HepG2 (cell line): ENCODE measurements around the gene LYPD6B. TPM values are rescaled to one million over a fixed set of nuclear protein-coding genes. Genes with fewer than 3 reads are reported as not detected.

ENCODE experiments used
- ATAC-seq: fragments of 200-7000 bp; cut with Tn5 transposase; 3 replicates; pipeline ENCODE4 v1.9.1; 2020; ENCODE audit warnings: mild to moderate bottlenecking, moderate library complexity
- BruUV-seq: library from RNA; stranded (reverse); fragments of 400-500 nt; replicated peaks from 2 replicates; lab custom pipeline; 2021; lab: Mats Ljungman, UMichigan
- CTCF ChIA-PET: fragments of 300-600 bp; formaldehyde crosslinking; extraction: SDS; loops from one replicate; lab custom pipeline; 2021; ENCODE audit warnings: low total read pairs, inconsistent platforms, low intra/inter-chr PET ratio; lab: Yijun Ruan, JAX
- POLR2A ChIA-PET: fragments of 350-600 bp; sonication (Branson Sonifier 250); formaldehyde crosslinking; loops from one replicate; lab custom pipeline; 2020; ENCODE audit warnings: antibody characterized with exemption, inconsistent platforms; lab: Yijun Ruan, JAX
- DNase-seq: peaks from one replicate; pipeline ENCODE4 v3.0.0-alpha.2; 2015; ENCODE audit warnings: low spot score
- FAIRE-seq: peaks from 3 replicates; lab custom pipeline; 2011; peaks lifted over from hg19 to GRCh38; lab: Jason Lieb, UNC
- H2AFZ ChIP-seq: one replicate; pipeline ENCODE4 v1.6.1; 2011; ENCODE audit warnings: low read length, inconsistent platforms
- H3K27ac ChIP-seq: fragments of 300-600 bp; 3 replicates; pipeline ENCODE4 v1.8.0; 2011; ENCODE audit warnings: mixed run types, mild to moderate bottlenecking, mixed read lengths, low read length, inconsistent platforms; ENCODE audit not compliant: insufficient read depth; ENCODE audit errors: extremely low read length
- H3K27me3 ChIP-seq, 2 experiments: fragments of 200-600 bp in 1 of 2; 2 replicates in 1 of 2; 3 replicates in 1 of 2; pipeline versions ENCODE4 v1.6.0 to v1.8.0; 2011; ENCODE audit warnings: low read length in 2 of 2, mild to moderate bottlenecking in 2 of 2, moderate library complexity in 2 of 2, inconsistent platforms in 1 of 2; ENCODE audit not compliant: insufficient read depth in 2 of 2, control insufficient read depth in 1 of 2
- H3K36me3 ChIP-seq, 2 experiments: fragments of 200-600 bp in 1 of 2; replicated peaks in 1 of 2; 2 replicates in 1 of 2; 3 replicates in 1 of 2; pipeline versions ENCODE4 v1.5.1 to v1.8.0; 2011; ENCODE audit warnings: low read length in 2 of 2, inconsistent platforms in 1 of 2; ENCODE audit not compliant: insufficient read depth in 2 of 2, control insufficient read depth in 1 of 2
- H3K4me1 ChIP-seq: 2 replicates; pipeline ENCODE4 v1.5.1; 2012; ENCODE audit warnings: low read length, inconsistent platforms; ENCODE audit not compliant: insufficient read depth
- H3K4me2 ChIP-seq: 2 replicates; pipeline ENCODE4 v1.6.0; 2011; ENCODE audit warnings: low read depth, low read length, inconsistent platforms
- H3K4me3 ChIP-seq, 3 experiments: fragments of 200-600 bp in 1 of 3; sonication (generic), shearing (Covaris generic) in 1 of 3; replicated peaks in 1 of 3; 2 replicates each; pipeline ENCODE4 v1.5.1; 2011 to 2016; ENCODE audit warnings: low read length in 3 of 3, inconsistent platforms in 2 of 3, low read depth in 2 of 3, mild to moderate bottlenecking in 2 of 3, control low read depth in 1 of 3, mixed read lengths in 1 of 3; ENCODE audit not compliant: insufficient read depth in 1 of 3
- H3K79me2 ChIP-seq: one replicate; pipeline ENCODE4 v1.6.1; 2011; ENCODE audit warnings: low read length, inconsistent platforms; ENCODE audit not compliant: insufficient read depth
- H3K9ac ChIP-seq: 2 replicates; pipeline ENCODE4 v1.6.0; 2011; ENCODE audit warnings: mild to moderate bottlenecking, low read depth, low read length, inconsistent platforms; ENCODE audit not compliant: insufficient read depth
- H3K9me3 ChIP-seq: 2 replicates; pipeline ENCODE4 v1.5.1; 2012; ENCODE audit warnings: mild to moderate bottlenecking, low read length
- H4K20me1 ChIP-seq: 2 replicates; pipeline ENCODE4 v1.6.0; 2011; ENCODE audit warnings: inconsistent platforms, mild to moderate bottlenecking, low read length, moderate library complexity; ENCODE audit not compliant: insufficient read depth
- AHR ChIP-seq: IDR thresholded peaks from 2 replicates; pipeline ENCODE4 v1.6.1; 2018; ENCODE audit warnings: missing genetic modification reagents, missing compliant biosample characterization
- ARHGAP35 ChIP-seq: sonication (generic); formaldehyde crosslinking; IDR thresholded peaks from 2 replicates; pipeline ENCODE4 v1.9.0; 2022; ENCODE audit warnings: mild to moderate bottlenecking, inconsistent platforms, moderate library complexity, missing genetic modification reagents, borderline replicate concordance
- NCOA2 ChIP-seq: sonication (generic); formaldehyde crosslinking; IDR thresholded peaks from 2 replicates; pipeline ENCODE4 v1.8.0; 2022; ENCODE audit warnings: inconsistent platforms
- SETDB1 ChIP-seq: sonication (generic); formaldehyde crosslinking; IDR thresholded peaks from 2 replicates; pipeline ENCODE4 v1.5.1; 2020; ENCODE audit warnings: missing genetic modification reagents, mild to moderate bottlenecking, borderline replicate concordance
- SMYD3 ChIP-seq: sonication (generic); formaldehyde crosslinking; IDR thresholded peaks from 2 replicates; pipeline ENCODE4 v1.8.1; 2023; ENCODE audit warnings: mild to moderate bottlenecking, missing genetic modification reagents
- TGIF2 ChIP-seq: IDR thresholded peaks from 2 replicates; pipeline ENCODE4 v1.6.1; 2016; ENCODE audit warnings: control low read depth, missing compliant biosample characterization
- THAP11 ChIP-seq: IDR thresholded peaks from 2 replicates; pipeline ENCODE4 v1.6.1; 2016; ENCODE audit warnings: missing biosample characterization, missing genetic modification reagents
- TP53 ChIP-seq: sonication (generic); formaldehyde crosslinking; conservative IDR thresholded peaks from 2 replicates; pipeline ENCODE4 v1.4.0; 2020; ENCODE audit warnings: missing genetic modification reagents
- ZBTB7B ChIP-seq: sonication (generic); formaldehyde crosslinking; IDR thresholded peaks from 2 replicates; pipeline ENCODE4 v1.4.0; 2020; ENCODE audit warnings: missing genetic modification reagents
- ZNF652 ChIP-seq: IDR thresholded peaks from 2 replicates; pipeline ENCODE4 v1.6.1; 2016; ENCODE audit warnings: low read depth, borderline replicate concordance
- WGBS: methylation state at CpG from one replicate; pipeline ENCODE4 v1.1.6; 2017; ENCODE audit warnings: low lambda C conversion rate; 5-methylcytosine and 5-hydroxymethylcytosine counted together
- in situ Hi-C: cut with HindIII; loops from 2 replicates; pipeline ENCODE4 v1.10.0; 2017; ENCODE audit warnings: low pct_unique_long_range_greater_than_20kb; ENCODE audit not compliant: extremely low pct_ligation_motif_present
- intact Hi-C: fragments of 100-400 bp; cut with micrococcal nuclease; formaldehyde crosslinking; loops from one replicate; pipeline ENCODE4 v1.10.0; 2022; ENCODE audit not compliant: unreplicated experiment
- polyA plus RNA-seq, 8 experiments: library from polyadenylated mRNA; depleted of rRNA in 3 of 8; stranded (reverse) in 7 of 8; unstranded in 1 of 8; fragments of >200 nt; fragmentation: Illumina TruSeq in 4 of 8; extraction: Trizol in 4 of 8; gene quantifications; 2 replicates each; pipeline versions ENCODE4 v1.2.1 to v1.2.3, GENCODE V29; 2011 to 2016; ENCODE audit warnings: low read depth in 4 of 8, missing spikeins in 1 of 8, mixed read lengths in 1 of 8; ENCODE audit not compliant: insufficient read depth in 1 of 8
- total RNA-seq, 5 experiments: library from RNA; depleted of rRNA; stranded (reverse); fragments of >200 nt; fragmentation: Illumina TruSeq; extraction: Trizol; gene quantifications; 2 replicates each; pipeline ENCODE4 v1.2.3, GENCODE V29; 2016; ENCODE audit warnings: low read depth in 1 of 5
- TF ChIP-seq, protein P1 (sequence below): sonication (generic); formaldehyde crosslinking; IDR thresholded peaks from 2 replicates; pipeline ENCODE4 v1.4.0; 2020; ENCODE audit warnings: mild to moderate bottlenecking, missing genetic modification reagents
- TF ChIP-seq, protein P2 (sequence below): sonication (generic); formaldehyde crosslinking; IDR thresholded peaks from 2 replicates; pipeline ENCODE4 v1.4.0; 2020; ENCODE audit warnings: missing genetic modification reagents
- TF ChIP-seq, protein P3 (sequence below): sonication (generic); formaldehyde crosslinking; IDR thresholded peaks from 2 replicates; pipeline ENCODE4 v1.4.0; 2020; ENCODE audit warnings: missing genetic modification reagents; ENCODE audit errors: not compliant biosample characterization
- TF ChIP-seq, protein P4 (sequence below): sonication (generic); formaldehyde crosslinking; IDR thresholded peaks from 2 replicates; pipeline ENCODE4 v1.8.0; 2022; ENCODE audit warnings: missing genetic modification reagents, low read depth, mild to moderate bottlenecking, borderline replicate concordance
- TF ChIP-seq, protein P5 (sequence below): sonication (generic); formaldehyde crosslinking; IDR thresholded peaks from 2 replicates; pipeline ENCODE4 v1.4.0; 2020; ENCODE audit warnings: mild to moderate bottlenecking, missing genetic modification reagents

The LYPD6B gene
- total and polyA plus RNA-seq, 2 of the 13 experiments (the other 11 are each of a cell fraction or from before 2014, with no cell fraction given), result not detected

DNA sequence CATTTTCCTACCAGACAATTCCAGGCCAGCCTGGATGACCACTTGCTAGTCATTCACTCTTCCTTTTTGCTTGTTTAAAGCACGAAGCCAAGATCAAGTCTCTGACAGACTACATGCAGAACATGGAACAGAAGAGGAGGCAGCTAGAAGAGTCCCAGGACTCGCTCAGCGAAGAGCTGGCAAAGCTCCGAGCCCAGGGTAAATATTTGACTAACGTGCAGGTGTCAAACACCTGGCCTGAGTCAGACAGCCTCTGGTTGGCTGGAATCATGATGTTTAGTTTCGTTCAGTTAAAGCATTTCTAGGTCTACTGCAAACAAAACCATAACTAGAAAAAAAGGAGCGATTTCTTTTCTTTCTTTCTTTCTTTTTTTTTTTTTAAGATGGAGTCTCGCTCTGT is 44.2 kb upstream of the LYPD6B start:
- ATAC-seq (no peak), FAIRE-seq (no peak), DNase-seq (no peak)
- POLR2A ChIA-PET, result no interaction called here
- H3K79me2 ChIP-seq, result no peaks in the 10 kb centered on the region
- intact Hi-C loops (loop anchor here (5.0 kb wide), 1 partner anchor 792 kb away; no protein-coding TSS in a partner anchor), in situ Hi-C loops (loop anchor here (25.0 kb wide), 2 partner anchors 357 to 1057 kb away; partner anchors contain the start of gene EPC2)
- H3K4me2 ChIP-seq, result no peak overlapping the region
- no peaks in the 10 kb centered on the region for H3K36me3 ChIP-seq
- no peaks in the 10 kb centered on the region for H3K4me1 ChIP-seq
- H2AFZ ChIP-seq, result no peak overlapping the region
- no peaks in the 10 kb centered on the region for H4K20me1 ChIP-seq
- H3K4me3 ChIP-seq, result no peak overlapping the region
- BruUV-seq, result no TSS peak
- H3K9me3 ChIP-seq, result no peaks in the 10 kb centered on the region
- CTCF ChIA-PET, result no interaction called here
- H3K27ac ChIP-seq, result no peak overlapping the region
- WGBS, result 15% methylated on average over 8 of the region's 8 CpGs
- H3K9ac ChIP-seq, result no peak overlapping the region
- H3K27me3 ChIP-seq, result peaks cover 1 to 12% of the 10 kb centered on the region in 2 experiments; a peak in 4 of 5 replicates
- TF ChIP-seq, protein P1, sequence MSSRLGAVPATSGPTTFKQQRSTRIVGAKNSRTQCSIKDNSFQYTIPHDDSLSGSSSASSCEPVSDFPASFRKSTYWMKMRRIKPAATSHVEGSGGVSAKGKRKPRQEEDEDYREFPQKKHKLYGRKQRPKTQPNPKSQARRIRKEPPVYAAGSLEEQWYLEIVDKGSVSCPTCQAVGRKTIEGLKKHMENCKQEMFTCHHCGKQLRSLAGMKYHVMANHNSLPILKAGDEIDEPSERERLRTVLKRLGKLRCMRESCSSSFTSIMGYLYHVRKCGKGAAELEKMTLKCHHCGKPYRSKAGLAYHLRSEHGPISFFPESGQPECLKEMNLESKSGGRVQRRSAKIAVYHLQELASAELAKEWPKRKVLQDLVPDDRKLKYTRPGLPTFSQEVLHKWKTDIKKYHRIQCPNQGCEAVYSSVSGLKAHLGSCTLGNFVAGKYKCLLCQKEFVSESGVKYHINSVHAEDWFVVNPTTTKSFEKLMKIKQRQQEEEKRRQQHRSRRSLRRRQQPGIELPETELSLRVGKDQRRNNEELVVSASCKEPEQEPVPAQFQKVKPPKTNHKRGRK (CRISPR knock-in tag), result no peak
- TF ChIP-seq, protein P2, sequence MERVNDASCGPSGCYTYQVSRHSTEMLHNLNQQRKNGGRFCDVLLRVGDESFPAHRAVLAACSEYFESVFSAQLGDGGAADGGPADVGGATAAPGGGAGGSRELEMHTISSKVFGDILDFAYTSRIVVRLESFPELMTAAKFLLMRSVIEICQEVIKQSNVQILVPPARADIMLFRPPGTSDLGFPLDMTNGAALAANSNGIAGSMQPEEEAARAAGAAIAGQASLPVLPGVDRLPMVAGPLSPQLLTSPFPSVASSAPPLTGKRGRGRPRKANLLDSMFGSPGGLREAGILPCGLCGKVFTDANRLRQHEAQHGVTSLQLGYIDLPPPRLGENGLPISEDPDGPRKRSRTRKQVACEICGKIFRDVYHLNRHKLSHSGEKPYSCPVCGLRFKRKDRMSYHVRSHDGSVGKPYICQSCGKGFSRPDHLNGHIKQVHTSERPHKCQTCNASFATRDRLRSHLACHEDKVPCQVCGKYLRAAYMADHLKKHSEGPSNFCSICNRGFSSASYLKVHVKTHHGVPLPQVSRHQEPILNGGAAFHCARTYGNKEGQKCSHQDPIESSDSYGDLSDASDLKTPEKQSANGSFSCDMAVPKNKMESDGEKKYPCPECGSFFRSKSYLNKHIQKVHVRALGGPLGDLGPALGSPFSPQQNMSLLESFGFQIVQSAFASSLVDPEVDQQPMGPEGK, result no peak
- TF ChIP-seq, protein P3, sequence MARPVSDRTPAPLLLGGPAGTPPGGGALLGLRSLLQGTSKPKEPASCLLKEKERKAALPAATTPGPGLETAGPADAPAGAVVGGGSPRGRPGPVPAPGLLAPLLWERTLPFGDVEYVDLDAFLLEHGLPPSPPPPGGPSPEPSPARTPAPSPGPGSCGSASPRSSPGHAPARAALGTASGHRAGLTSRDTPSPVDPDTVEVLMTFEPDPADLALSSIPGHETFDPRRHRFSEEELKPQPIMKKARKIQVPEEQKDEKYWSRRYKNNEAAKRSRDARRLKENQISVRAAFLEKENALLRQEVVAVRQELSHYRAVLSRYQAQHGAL (CRISPR knock-in tag), result no peak
- TF ChIP-seq THAP11 (CRISPR knock-in tag) (no peak), AHR (CRISPR knock-in tag) (no peak), ARHGAP35 (CRISPR knock-in tag) (no peak), ZBTB7B (CRISPR knock-in tag) (no peak), NCOA2 (CRISPR knock-in tag) (no peak), SMYD3 (CRISPR knock-in tag) (no peak), ZNF652 (CRISPR knock-in tag) (no peak), TP53 (CRISPR knock-in tag) (no peak), SETDB1 (no peak), TGIF2 (no peak)
- TF ChIP-seq, protein P4, sequence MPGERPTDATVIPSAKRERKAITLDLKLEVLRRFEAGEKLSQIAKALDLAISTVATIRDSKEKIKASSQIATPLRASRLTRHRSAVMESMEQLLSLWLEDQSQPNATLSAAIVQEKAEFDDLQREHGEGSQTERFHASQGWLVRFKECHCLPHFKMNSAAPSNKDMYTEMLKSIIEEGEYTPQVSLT, result no peak
- TF ChIP-seq, protein P5, sequence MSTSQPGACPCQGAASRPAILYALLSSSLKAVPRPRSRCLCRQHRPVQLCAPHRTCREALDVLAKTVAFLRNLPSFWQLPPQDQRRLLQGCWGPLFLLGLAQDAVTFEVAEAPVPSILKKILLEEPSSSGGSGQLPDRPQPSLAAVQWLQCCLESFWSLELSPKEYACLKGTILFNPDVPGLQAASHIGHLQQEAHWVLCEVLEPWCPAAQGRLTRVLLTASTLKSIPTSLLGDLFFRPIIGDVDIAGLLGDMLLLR (CRISPR knock-in tag), result no peak
